ENCODE results near the gene FBXW9.
"Not testable (repeated sequence)": the region's sequence is repeated elsewhere in the genome, so short reads cannot be mapped to it uniquely, and the experiment has no call there.

Gene FBXW9

GRCh38 chr19:12703046-12703445 lies 6.6 kb upstream of the FBXW9 start:
- Mint-ChIP-seq H3K36me3 (peaks cover 23% of the 10 kb centered on the region), H3K4me1 (no peaks in the 10 kb centered on the region), H3K9me3 (no peaks in the 10 kb centered on the region), H3K4me3 (no peak overlapping the region), H3K27me3 (no peaks in the 10 kb centered on the region), H3K27ac (no peak overlapping the region)
- ATAC-seq (ENCODE audit: low read depth) = no peak
- no peak for DNase-seq (ENCODE audit: low spot score in 2 of 2)

- Mint-ChIP-seq H3K9me3 (no peaks in the 10 kb centered on the region), H3K27me3 (no peaks in the 10 kb centered on the region), H3K4me1 (peaks cover 1% of the 10 kb centered on the region), H3K36me3 (peaks cover 23% of the 10 kb centered on the region), H3K4me3 (no peak overlapping the region), H3K27ac (no peak overlapping the region)
- DNase-seq (ENCODE audit: low spot score in 2 of 2) (no peak), ATAC-seq (ENCODE audit: low read depth) (no peak)
These were observed 5.3 kb upstream of the FBXW9 start for GRCh38 chr19:12701596-12702282.

GRCh38 chr19:12698138-12698537 lies 1.7 kb upstream of the FBXW9 start:
- H3K4me3 Mint-ChIP-seq = peak overlapping the region; percentile 58
- no peaks in the 10 kb centered on the region for H3K27me3 Mint-ChIP-seq
- no peak for DNase-seq (ENCODE audit: low spot score in 2 of 2)
- no peak for ATAC-seq (ENCODE audit: low read depth)
- H3K4me1 Mint-ChIP-seq = peaks cover 3% of the 10 kb centered on the region
- H3K9me3 Mint-ChIP-seq = no peaks in the 10 kb centered on the region
- H3K36me3 Mint-ChIP-seq = peaks cover 8% of the 10 kb centered on the region
- H3K27ac Mint-ChIP-seq = peak overlapping the region; percentile 28

GRCh38 chr19:12697425-12697824 lies 994 bp upstream of the FBXW9 start:
- not testable (repeated sequence) for H3K27ac Mint-ChIP-seq; ATAC-seq (ENCODE audit: low read depth); H3K9me3 Mint-ChIP-seq; H3K36me3 Mint-ChIP-seq; H3K27me3 Mint-ChIP-seq; H3K4me1 Mint-ChIP-seq; DNase-seq (ENCODE audit: low spot score in 2 of 2)
- H3K4me3 Mint-ChIP-seq = peak overlapping the region; percentile 32

- H3K4me1 Mint-ChIP-seq = peaks cover 3% of the 10 kb centered on the region
- H3K27me3 Mint-ChIP-seq = no peaks in the 10 kb centered on the region
- peak overlapping the region; percentile 95 for H3K27ac Mint-ChIP-seq
- H3K4me3 Mint-ChIP-seq = peak overlapping the region; percentile 91
- no peak for DNase-seq (ENCODE audit: low spot score in 2 of 2)
- peak; percentile 7 for ATAC-seq (ENCODE audit: low read depth)
- H3K36me3 Mint-ChIP-seq = no peaks in the 10 kb centered on the region
- H3K9me3 Mint-ChIP-seq = no peaks in the 10 kb centered on the region
These were observed 450 bp downstream of the FBXW9 start for GRCh38 chr19:12695997-12696365.

GRCh38 chr19:12695514-12695913 lies 917 bp downstream of the FBXW9 start:
- Mint-ChIP-seq H3K9me3 (no peaks in the 10 kb centered on the region), H3K36me3 (no peaks in the 10 kb centered on the region), H3K4me1 (peaks cover 3% of the 10 kb centered on the region), H3K27ac (no peak overlapping the region), H3K27me3 (no peaks in the 10 kb centered on the region), H3K4me3 (peak overlapping the region; percentile 62)
- no peak for DNase-seq (ENCODE audit: low spot score in 2 of 2)
- no peak for ATAC-seq (ENCODE audit: low read depth)

- no peaks in the 10 kb centered on the region for H3K27me3 Mint-ChIP-seq
- H3K4me3 Mint-ChIP-seq = no peak overlapping the region
- DNase-seq (ENCODE audit: low spot score in 2 of 2) (no peak), ATAC-seq (ENCODE audit: low read depth) (no peak)
- H3K9me3 Mint-ChIP-seq = no peaks in the 10 kb centered on the region
- H3K36me3 Mint-ChIP-seq = no peaks in the 10 kb centered on the region
- peaks cover 3% of the 10 kb centered on the region for H3K4me1 Mint-ChIP-seq
- H3K27ac Mint-ChIP-seq = no peak overlapping the region
These were observed 1.3 kb downstream of the FBXW9 start for GRCh38 chr19:12695096-12695495.

GRCh38 chr19:12694641-12695040 lies 1.8 kb downstream of the FBXW9 start:
- H3K4me3 Mint-ChIP-seq = no peak overlapping the region
- peaks cover 3% of the 10 kb centered on the region for H3K4me1 Mint-ChIP-seq
- H3K27ac Mint-ChIP-seq = no peak overlapping the region
- no peaks in the 10 kb centered on the region for H3K36me3 Mint-ChIP-seq
- no peaks in the 10 kb centered on the region for H3K27me3 Mint-ChIP-seq
- ATAC-seq (ENCODE audit: low read depth) (no peak), DNase-seq (ENCODE audit: low spot score in 2 of 2) (no peak)
- H3K9me3 Mint-ChIP-seq = no peaks in the 10 kb centered on the region

GRCh38 chr19:12692960-12693359 lies 3.5 kb downstream of the FBXW9 start:
- H3K27ac Mint-ChIP-seq = no peak overlapping the region
- H3K9me3 Mint-ChIP-seq = no peaks in the 10 kb centered on the region
- no peaks in the 10 kb centered on the region for H3K27me3 Mint-ChIP-seq
- H3K4me1 Mint-ChIP-seq = peaks cover 3% of the 10 kb centered on the region
- DNase-seq (ENCODE audit: low spot score in 2 of 2) (no peak), ATAC-seq (ENCODE audit: low read depth) (no peak)
- no peaks in the 10 kb centered on the region for H3K36me3 Mint-ChIP-seq
- H3K4me3 Mint-ChIP-seq = no peak overlapping the region

- Mint-ChIP-seq H3K9me3 (no peaks in the 10 kb centered on the region), H3K4me3 (no peak overlapping the region), H3K36me3 (no peaks in the 10 kb centered on the region), H3K27me3 (no peaks in the 10 kb centered on the region), H3K27ac (no peak overlapping the region), H3K4me1 (no peaks in the 10 kb centered on the region)
- DNase-seq (ENCODE audit: low spot score in 2 of 2) (no peak), ATAC-seq (ENCODE audit: low read depth) (no peak)
These were observed 6.7 kb downstream of the FBXW9 start for GRCh38 chr19:12689581-12690216.

GRCh38 chr19:12689012-12689411 lies 7.4 kb downstream of the FBXW9 start:
- H3K27ac Mint-ChIP-seq = no peak overlapping the region
- no peaks in the 10 kb centered on the region for H3K27me3 Mint-ChIP-seq
- no peak overlapping the region for H3K4me3 Mint-ChIP-seq
- DNase-seq (ENCODE audit: low spot score in 2 of 2) (no peak), ATAC-seq (ENCODE audit: low read depth) (no peak)
- H3K4me1 Mint-ChIP-seq = no peaks in the 10 kb centered on the region
- no peaks in the 10 kb centered on the region for H3K36me3 Mint-ChIP-seq
- H3K9me3 Mint-ChIP-seq = no peaks in the 10 kb centered on the region

GRCh38 chr19:12687496-12688196 lies 8.8 kb downstream of the FBXW9 start, which contains the start of gene GNG14:
Gene GNG14, plus strand, starts transcription at chr19:12687998. Its CDS starts 51 bp downstream, at chr19:12688049.
- H3K27me3 Mint-ChIP-seq = no peaks in the 10 kb centered on the region
- H3K4me3 Mint-ChIP-seq = no peak within 1 kb of the TSS
- no peaks in the 10 kb centered on the region for H3K36me3 Mint-ChIP-seq
- DNase-seq (ENCODE audit: low spot score in 2 of 2) = no peak
- no peaks in the 10 kb centered on the region for H3K4me1 Mint-ChIP-seq
- H3K9me3 Mint-ChIP-seq = no peaks in the 10 kb centered on the region
- H3K27ac Mint-ChIP-seq = no peak within 1 kb of the TSS
- ATAC-seq (ENCODE audit: low read depth) = no peak

GRCh38 chr19:12685831-12686230 lies 10.6 kb downstream of the FBXW9 start:
- DNase-seq (ENCODE audit: low spot score in 2 of 2) (no peak), ATAC-seq (ENCODE audit: low read depth) (no peak)
- Mint-ChIP-seq H3K27me3 (no peaks in the 10 kb centered on the region), H3K36me3 (peaks cover 2% of the 10 kb centered on the region), H3K9me3 (no peaks in the 10 kb centered on the region), H3K4me1 (peaks cover 5% of the 10 kb centered on the region), H3K4me3 (no peak overlapping the region), H3K27ac (no peak overlapping the region)

Data from memory B cell (primary cell).